Neuronal stem cell (in vitro differentiated cells): Measurements from ENCODE around the gene PSME3IP1.
A peak's percentile ranks its signal among the peaks of the same experiment; 100 is the strongest.

Experiments
- DNase-seq: peaks from one replicate; pipeline ENCODE4 v3.0.0-alpha.2; 2013; ENCODE audit warnings: low spot score
- H2AFZ ChIP-seq: one replicate; pipeline ENCODE4 v1.6.1; 2013; ENCODE audit warnings: mild to moderate bottlenecking, low read length, inconsistent platforms
- H2AK5ac ChIP-seq: 2 replicates; pipeline ENCODE4 v1.6.1; 2013; ENCODE audit warnings: low read depth, mild to moderate bottlenecking, inconsistent platforms, low read length, moderate library complexity, mixed read lengths
- H2BK120ac ChIP-seq: 2 replicates; pipeline ENCODE4 v1.6.1; 2013; ENCODE audit warnings: low read depth, mild to moderate bottlenecking, inconsistent platforms, low read length, moderate library complexity, mixed read lengths
- H2BK12ac ChIP-seq: one replicate; pipeline ENCODE4 v1.6.1; 2013; ENCODE audit warnings: low read length, inconsistent platforms
- H2BK15ac ChIP-seq: 2 replicates; pipeline ENCODE4 v1.6.1; 2013; ENCODE audit warnings: mild to moderate bottlenecking, low read length, inconsistent platforms, mixed read lengths
- H2BK5ac ChIP-seq: one replicate; pipeline ENCODE4 v1.6.1; 2013; ENCODE audit warnings: inconsistent platforms, mild to moderate bottlenecking, low read length, moderate library complexity
- H3K14ac ChIP-seq: one replicate; pipeline ENCODE4 v1.6.1; 2013; ENCODE audit warnings: low read length, inconsistent platforms
- H3K18ac ChIP-seq: 2 replicates; pipeline ENCODE4 v1.6.1; 2013; ENCODE audit warnings: low read length, inconsistent platforms
- H3K23ac ChIP-seq: 2 replicates; pipeline ENCODE4 v1.6.1; 2013; ENCODE audit warnings: low read depth, mild to moderate bottlenecking, mixed read lengths, low read length, inconsistent platforms; ENCODE audit not compliant: poor library complexity
- H3K27ac ChIP-seq: replicated peaks from 3 replicates; pipeline ENCODE4 v1.5.1; 2013; ENCODE audit warnings: low read length, inconsistent platforms
- H3K27me3 ChIP-seq, 3 experiments: 2 replicates each; pipeline ENCODE4 v1.6.1; 2013; ENCODE audit warnings: low read length in 3 of 3, mild to moderate bottlenecking in 2 of 3, inconsistent platforms in 1 of 3, low read depth in 1 of 3, mixed read lengths in 1 of 3, moderate library complexity in 1 of 3; ENCODE audit not compliant: control insufficient read depth in 3 of 3, insufficient read depth in 3 of 3
- H3K36me3 ChIP-seq, 2 donors: replicated peaks in 1 of 2; 2 replicates each; pipeline ENCODE4 v1.6.1; 2013; ENCODE audit warnings: low read length in 2 of 2; ENCODE audit not compliant: control insufficient read depth in 2 of 2, insufficient read depth in 2 of 2
- H3K4ac ChIP-seq: 2 replicates; pipeline ENCODE4 v1.6.1; 2013; ENCODE audit warnings: inconsistent platforms, mild to moderate bottlenecking, low read length, moderate library complexity
- H3K4me1 ChIP-seq, 2 donors: 1 replicate in 1 of 2; 2 replicates in 1 of 2; pipeline ENCODE4 v1.6.1; 2013; ENCODE audit warnings: low read length in 2 of 2, low read depth in 1 of 2; ENCODE audit not compliant: control insufficient read depth in 2 of 2, insufficient read depth in 1 of 2
- H3K4me2 ChIP-seq: one replicate; pipeline ENCODE4 v1.6.1; 2013; ENCODE audit warnings: mild to moderate bottlenecking, low read length, inconsistent platforms; ENCODE audit not compliant: insufficient read depth, poor library complexity, severe bottlenecking
- H3K4me3 ChIP-seq, 2 donors: 2 replicates each; pipeline ENCODE4 v1.5.1; 2013; ENCODE audit warnings: low read length in 2 of 2, mild to moderate bottlenecking in 2 of 2, inconsistent platforms in 1 of 2, moderate library complexity in 1 of 2
- H3K79me1 ChIP-seq: one replicate; pipeline ENCODE4 v1.6.1; 2013; ENCODE audit warnings: low read depth, mild to moderate bottlenecking, inconsistent platforms, low read length, moderate library complexity
- H3K9ac ChIP-seq: one replicate; pipeline ENCODE4 v1.6.1; 2013; ENCODE audit warnings: mild to moderate bottlenecking, low read depth, low read length, inconsistent platforms; ENCODE audit not compliant: poor library complexity
- H3K9me3 ChIP-seq, 2 donors: replicated peaks in 1 of 2; 2 replicates each; pipeline versions ENCODE3 to v1.6.1; 2013; ENCODE audit warnings: low read length in 2 of 2, mild to moderate bottlenecking in 2 of 2, inconsistent platforms in 1 of 2, low read depth in 1 of 2, mixed read lengths in 1 of 2, moderate library complexity in 1 of 2; ENCODE audit not compliant: control insufficient read depth in 2 of 2, insufficient read depth in 1 of 2
- H4K8ac ChIP-seq: one replicate; pipeline ENCODE4 v1.6.1; 2013; ENCODE audit warnings: low read depth, mild to moderate bottlenecking, inconsistent platforms, low read length, moderate library complexity
- H4K91ac ChIP-seq: one replicate; pipeline ENCODE4 v1.6.1; 2013; ENCODE audit warnings: low read length, low read depth, mild to moderate bottlenecking, inconsistent platforms; ENCODE audit not compliant: poor library complexity
- WGBS, 2 donors: extraction: QIAGEN DNeasy Blood & Tissue Kit; methylation state at CpG; one replicate each; pipeline ENCODE4 v1.1.7; 2013; ENCODE audit warnings: missing lambda C conversion rate in 2 of 2, mixed read lengths in 1 of 2; ENCODE audit not compliant: insufficient read length in 2 of 2, insufficient replicate concordance in 1 of 2; ENCODE audit errors: extremely low coverage in 2 of 2; 5-methylcytosine and 5-hydroxymethylcytosine counted together

The PSME3IP1 gene

GRCh38 chr16:57126411-57126810, 59.4 kb downstream of the PSME3IP1 start:
- WGBS, 2 donors, result no CpG with 5 or more reads among the region's 4 CpGs
- Histone ChIP-seq H2BK5ac (no peak overlapping the region), H3K9me3 (peaks cover 0 to 2% of the 10 kb centered on the region in 2 donors), H4K91ac (no peak overlapping the region), H3K4me3 (no peak overlapping the region), H3K36me3 (peaks cover 5 to 62% of the 10 kb centered on the region in 2 donors), H2BK15ac (no peak overlapping the region), H3K23ac (no peak overlapping the region), H2BK12ac (no peak overlapping the region), H3K9ac (no peak overlapping the region), H3K4me1 (peaks cover 4 to 20% of the 10 kb centered on the region in 2 donors), H3K4ac (no peak overlapping the region), H4K8ac (no peak overlapping the region), H3K27ac (no peak overlapping the region), H3K4me2 (no peak overlapping the region), H2BK120ac (no peak overlapping the region), H2AFZ (no peak overlapping the region), H3K27me3 (no peaks in the 10 kb centered on the region), H3K79me1 (peaks cover 2% of the 10 kb centered on the region), H2AK5ac (no peak overlapping the region), H3K14ac (no peak overlapping the region), H3K18ac (no peak overlapping the region)
- DNase-seq, result no peak

DNA sequence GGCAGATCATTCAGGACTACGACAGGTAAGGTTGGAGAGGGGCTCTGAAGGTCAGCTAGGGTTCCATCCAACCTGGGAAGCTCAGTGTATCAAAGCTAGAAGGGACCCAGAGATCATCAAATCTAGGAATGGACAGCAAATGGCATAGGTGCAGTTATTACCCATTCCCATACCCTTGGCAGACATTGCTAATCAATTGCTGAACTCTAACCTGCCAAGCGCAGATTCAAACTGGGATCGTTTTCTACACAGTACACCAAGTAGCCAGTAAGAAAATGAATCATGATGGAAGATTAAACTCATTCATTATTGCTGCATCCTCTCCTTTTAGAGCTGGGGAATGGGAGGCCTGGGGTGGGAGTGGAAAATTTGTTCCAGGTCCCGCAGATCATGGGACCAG, 59.9 kb downstream of the PSME3IP1 start:
- H3K18ac ChIP-seq, result no peak overlapping the region
- WGBS, 2 donors, result no CpG with 5 or more reads among the region's 4 CpGs
- no peak overlapping the region for H3K4ac ChIP-seq
- H2BK5ac ChIP-seq, result no peak overlapping the region
- peaks cover 7 to 63% of the 10 kb centered on the region in 2 donors for H3K36me3 ChIP-seq
- H3K4me1 ChIP-seq, result peaks cover under 1 to 16% of the 10 kb centered on the region in 2 donors
- H2AFZ ChIP-seq, result no peak overlapping the region
- no peak overlapping the region for H2BK12ac ChIP-seq
- no peak overlapping the region for H3K9ac ChIP-seq
- no peak overlapping the region for H2AK5ac ChIP-seq
- no peak for DNase-seq
- peaks cover 2% of the 10 kb centered on the region for H3K79me1 ChIP-seq
- H2BK120ac ChIP-seq, result no peak overlapping the region
- no peak overlapping the region for H2BK15ac ChIP-seq
- no peak overlapping the region for H4K8ac ChIP-seq
- H3K9me3 ChIP-seq, result peaks cover 0 to 2% of the 10 kb centered on the region in 2 donors
- no peak overlapping the region for H3K14ac ChIP-seq
- no peak overlapping the region for H3K27ac ChIP-seq
- H4K91ac ChIP-seq, result no peak overlapping the region
- H3K4me3 ChIP-seq, result no peak overlapping the region
- no peak overlapping the region for H3K4me2 ChIP-seq
- H3K27me3 ChIP-seq, result no peaks in the 10 kb centered on the region
- no peak overlapping the region for H3K23ac ChIP-seq

DNA sequence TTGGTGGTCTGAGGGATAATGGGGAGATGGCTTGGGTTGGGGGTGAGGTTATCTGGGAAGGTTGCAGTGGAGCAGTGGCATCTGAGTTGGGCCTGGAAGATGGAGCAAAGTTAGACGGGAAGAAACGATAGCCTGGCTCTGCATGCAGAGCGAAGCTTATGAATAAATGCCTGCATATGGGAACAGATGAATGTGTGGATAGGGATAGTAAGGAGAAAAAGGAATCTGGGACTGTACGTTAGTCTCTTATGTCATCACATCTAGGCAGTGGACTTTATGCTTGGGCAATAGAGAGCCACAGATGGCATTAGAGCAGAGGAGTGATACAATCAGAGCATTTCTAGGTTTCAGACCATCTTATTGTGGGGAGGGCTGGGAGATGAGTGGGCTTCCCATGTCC, 60.5 kb downstream of the PSME3IP1 start:
- Histone ChIP-seq H3K4me1 (peaks cover 0 to 14% of the 10 kb centered on the region in 2 donors), H2AK5ac (peak overlapping the region; percentile 39), H3K23ac (no peak overlapping the region), H3K18ac (peak overlapping the region; percentile 73), H3K14ac (peak overlapping the region; percentile 5), H2BK120ac (no peak overlapping the region), H4K91ac (no peak overlapping the region), H3K4me2 (no peak overlapping the region), H3K4me3 (no peak overlapping the region), H3K27me3 (no peaks in the 10 kb centered on the region), H3K79me1 (no peaks in the 10 kb centered on the region), H2BK15ac (no peak overlapping the region), H4K8ac (no peak overlapping the region), H2BK12ac (no peak overlapping the region), H3K9ac (no peak overlapping the region), H3K9me3 (peaks cover 0 to 2% of the 10 kb centered on the region in 2 donors), H2BK5ac (no peak overlapping the region), H3K4ac (no peak overlapping the region), H2AFZ (no peak overlapping the region), H3K27ac (no peak overlapping the region), H3K36me3 (peaks cover 7 to 69% of the 10 kb centered on the region in 2 donors)
- no peak for DNase-seq
- no CpG with 5 or more reads among the region's 4 CpGs for WGBS, 2 donors

DNA sequence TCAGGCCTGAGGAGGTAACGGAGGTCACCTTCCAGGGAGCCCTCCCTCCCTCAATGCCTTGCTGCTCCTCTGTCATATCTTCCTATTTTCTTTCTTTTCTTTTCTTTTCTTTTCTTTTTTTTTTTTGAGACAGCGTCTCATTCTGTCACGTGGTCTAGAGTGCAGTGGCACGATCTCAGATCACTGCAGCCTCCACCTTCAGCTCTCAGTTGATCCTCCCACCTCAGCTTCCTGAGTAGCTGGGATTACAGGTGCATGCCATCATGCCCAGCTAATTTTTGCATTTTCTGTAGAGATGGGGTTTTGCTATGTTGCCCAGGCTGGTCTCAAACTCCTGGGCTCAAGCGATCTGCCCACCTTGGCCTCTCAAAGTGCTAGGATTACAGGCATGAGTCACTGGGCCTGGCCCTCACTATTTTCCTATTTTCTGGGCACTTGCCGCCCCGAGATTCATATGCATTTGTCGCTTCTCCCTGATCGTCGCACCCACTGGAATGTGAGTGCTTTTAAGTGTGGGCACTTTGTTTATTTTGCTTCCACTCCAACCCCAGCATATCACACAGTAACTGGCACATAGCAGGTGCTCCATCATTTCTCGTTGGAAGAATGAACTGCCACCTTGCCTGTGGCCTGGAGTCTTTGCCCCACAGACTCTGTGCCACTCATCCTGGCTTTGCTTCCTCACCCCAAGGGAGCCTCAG, 61.7 kb downstream of the PSME3IP1 start:
- H2AK5ac ChIP-seq, result peak overlapping the region; percentile 41
- H3K14ac ChIP-seq, result no peak overlapping the region
- peaks cover 7 to 74% of the 10 kb centered on the region in 2 donors for H3K36me3 ChIP-seq
- no peak overlapping the region for H3K4me2 ChIP-seq
- H3K4me3 ChIP-seq, result peak overlapping the region in 1 of 2 donors; percentile 27
- H2BK12ac ChIP-seq, result peak overlapping the region; percentile 2
- WGBS, 2 donors, result no CpG with 5 or more reads among the region's 11 CpGs
- no peak for DNase-seq
- no peaks in the 10 kb centered on the region for H3K27me3 ChIP-seq
- no peak overlapping the region for H2BK15ac ChIP-seq
- H3K27ac ChIP-seq, result no peak overlapping the region
- no peak overlapping the region for H3K4ac ChIP-seq
- H2BK120ac ChIP-seq, result no peak overlapping the region
- peaks cover 0 to 14% of the 10 kb centered on the region in 2 donors for H3K4me1 ChIP-seq
- no peaks in the 10 kb centered on the region for H3K79me1 ChIP-seq
- no peak overlapping the region for H3K23ac ChIP-seq
- H3K18ac ChIP-seq, result peak overlapping the region; percentile 66
- peak overlapping the region; percentile 54 for H2BK5ac ChIP-seq
- peak overlapping the region; percentile 55 for H3K9ac ChIP-seq
- H4K91ac ChIP-seq, result peak overlapping the region; percentile 38
- no peak overlapping the region for H2AFZ ChIP-seq
- peaks cover 0 to 2% of the 10 kb centered on the region in 2 donors for H3K9me3 ChIP-seq
- H4K8ac ChIP-seq, result no peak overlapping the region
